ENCODE data around the gene FOXP1. TPM values are rescaled to one million over a fixed set of nuclear protein-coding genes. Genes with fewer than 3 reads are reported as not detected.

The FOXP1 gene
- polyA plus RNA-seq, 1 donor (not counting 4 experiments of a cell fraction or from before 2014, with no cell fraction given): 14.6 TPM

- no peak overlapping the region for H3K4me3 ChIP-seq (ENCODE audit: control insufficient read depth in 2 of 3, extremely low read depth in 1 of 3, insufficient read depth in 2 of 3, low read depth in 1 of 3, low read length in 3 of 3)
- dilution Hi-C loops (cut with MboI; ENCODE audit: extremely low pct_ligation_motif_present, low sequenced_read_pairs): no loop called here
- no peaks in the 10 kb centered on the region for H3K9me3 ChIP-seq (ENCODE audit: control insufficient read depth, low read depth, low read length)
- no peaks in the 10 kb centered on the region for H4K20me1 ChIP-seq (ENCODE audit: control insufficient read depth, extremely low read depth, insufficient read depth, low read length)
- H2AFZ ChIP-seq (ENCODE audit: control insufficient read depth, low read length): no peak overlapping the region
- no peaks in the 10 kb centered on the region for H3K9me1 ChIP-seq (ENCODE audit: control insufficient read depth, extremely low read depth, insufficient read depth, low read length)
- no peak for DNase-seq (ENCODE audit: low read depth, low spot score)
- no peaks in the 10 kb centered on the region for H3K27me3 ChIP-seq (ENCODE audit: control insufficient read depth, extremely low read depth, insufficient read depth, low read length)
- no peak overlapping the region for H3K9ac ChIP-seq (ENCODE audit: control insufficient read depth, extremely low read depth, insufficient read depth, low read length)
- no peak for FAIRE-seq
- peaks cover 13% of the 10 kb centered on the region for H3K79me2 ChIP-seq (ENCODE audit: control insufficient read depth, insufficient read depth, low read length)
- no peak overlapping the region for H3K4me2 ChIP-seq (ENCODE audit: control insufficient read depth, extremely low read depth, insufficient read depth, low read depth, low read length)
- TF ChIP-seq CTCF (optimal IDR thresholded peaks at IDR 0.05 in 1 of 3, IDR thresholded peaks at IDR 0.05 in 1 of 3, conservative IDR thresholded peaks at IDR 0.05 in 1 of 3; ENCODE audit: extremely low read depth in 1 of 3, insufficient read depth in 2 of 3, low read length in 3 of 3) (no peak), EZH2 (IDR thresholded peaks at IDR 0.05; ENCODE audit: low read length) (no peak)
- peaks cover 8 to 20% of the 10 kb centered on the region in 2 experiments for H3K36me3 ChIP-seq (ENCODE audit: control insufficient read depth in 2 of 2, extremely low read depth in 1 of 2, insufficient read depth in 2 of 2, low read length in 2 of 2)
- no peak overlapping the region for H3K27ac ChIP-seq (ENCODE audit: control insufficient read depth, insufficient read depth, low read length)
- no peaks in the 10 kb centered on the region for H3K4me1 ChIP-seq (ENCODE audit: control insufficient read depth, extremely low read depth, insufficient read depth, low read length)
These were observed 540.8 kb downstream of the FOXP1 start for GRCh38 chr3:71042759-71043158.

GRCh38 chr3:71041371-71041770 is 542.2 kb downstream of the FOXP1 start:
- Histone ChIP-seq H3K27ac (ENCODE audit: control insufficient read depth, insufficient read depth, low read length) (no peak overlapping the region), H3K4me2 (ENCODE audit: control insufficient read depth, extremely low read depth, insufficient read depth, low read depth, low read length) (no peak overlapping the region), H3K79me2 (ENCODE audit: control insufficient read depth, insufficient read depth, low read length) (peaks cover 13% of the 10 kb centered on the region), H3K9me1 (ENCODE audit: control insufficient read depth, extremely low read depth, insufficient read depth, low read length) (no peaks in the 10 kb centered on the region), H3K27me3 (ENCODE audit: control insufficient read depth, extremely low read depth, insufficient read depth, low read length) (no peaks in the 10 kb centered on the region), H3K9me3 (ENCODE audit: control insufficient read depth, low read depth, low read length) (no peaks in the 10 kb centered on the region), H4K20me1 (ENCODE audit: control insufficient read depth, extremely low read depth, insufficient read depth, low read length) (no peaks in the 10 kb centered on the region), H3K9ac (ENCODE audit: control insufficient read depth, extremely low read depth, insufficient read depth, low read length) (no peak overlapping the region), H3K36me3 (ENCODE audit: control insufficient read depth in 2 of 2, extremely low read depth in 1 of 2, insufficient read depth in 2 of 2, low read length in 2 of 2) (peaks cover 8 to 12% of the 10 kb centered on the region in 2 experiments), H2AFZ (ENCODE audit: control insufficient read depth, low read length) (no peak overlapping the region), H3K4me1 (ENCODE audit: control insufficient read depth, extremely low read depth, insufficient read depth, low read length) (no peaks in the 10 kb centered on the region), H3K4me3 (ENCODE audit: control insufficient read depth in 2 of 3, extremely low read depth in 1 of 3, insufficient read depth in 2 of 3, low read depth in 1 of 3, low read length in 3 of 3) (no peak overlapping the region)
- no peak for FAIRE-seq
- dilution Hi-C loops (cut with MboI; ENCODE audit: extremely low pct_ligation_motif_present, low sequenced_read_pairs): no loop called here
- no peak for DNase-seq (ENCODE audit: low read depth, low spot score)
- TF ChIP-seq EZH2 (IDR thresholded peaks at IDR 0.05; ENCODE audit: low read length) (no peak), CTCF (optimal IDR thresholded peaks at IDR 0.05 in 1 of 3, IDR thresholded peaks at IDR 0.05 in 1 of 3, conservative IDR thresholded peaks at IDR 0.05 in 1 of 3; ENCODE audit: extremely low read depth in 1 of 3, insufficient read depth in 2 of 3, low read length in 3 of 3) (no peak)

Data from keratinocyte (primary cell).